ENCODE results near the gene SLC5A2.
"Not testable (repeated sequence)": the region's sequence is repeated elsewhere in the genome, so short reads cannot be mapped to it uniquely, and the experiment has no call there.

The SLC5A2 gene

GRCh38 chr16:31508706-31509195 is 25.8 kb downstream of the SLC5A2 start:
- peaks cover 6% of the 10 kb centered on the region for H3K36me3 Mint-ChIP-seq (ENCODE audit: low read depth)
- no peaks in the 10 kb centered on the region for H3K27me3 Mint-ChIP-seq
- peak overlapping the region; percentile 94 for H3K27ac Mint-ChIP-seq
- peak overlapping the region; percentile 88 for H3K4me3 Mint-ChIP-seq
- DNase-seq (no peak), ATAC-seq (no peak)
- no peaks in the 10 kb centered on the region for H3K9me3 Mint-ChIP-seq
- peaks cover 44% of the 10 kb centered on the region for H3K4me1 Mint-ChIP-seq

- H3K9me3 Mint-ChIP-seq: peaks cover 9% of the 10 kb centered on the region
- DNase-seq (no peak), ATAC-seq (no peak)
- no peak overlapping the region for H3K4me3 Mint-ChIP-seq
- no peaks in the 10 kb centered on the region for H3K36me3 Mint-ChIP-seq (ENCODE audit: low read depth)
- H3K27me3 Mint-ChIP-seq: peaks cover 3% of the 10 kb centered on the region
- no peak overlapping the region for H3K27ac Mint-ChIP-seq
- peaks cover 20% of the 10 kb centered on the region for H3K4me1 Mint-ChIP-seq
Observed at GRCh38 chr16:31513126-31513525, 30.2 kb downstream of the SLC5A2 start.

GRCh38 chr16:31513884-31514283 is 31.0 kb downstream of the SLC5A2 start:
- Mint-ChIP-seq H3K27ac (no peak overlapping the region), H3K9me3 (peaks cover 9% of the 10 kb centered on the region), H3K4me1 (peaks cover 17% of the 10 kb centered on the region), H3K27me3 (peaks cover 3% of the 10 kb centered on the region), H3K36me3 (ENCODE audit: low read depth) (no peaks in the 10 kb centered on the region), H3K4me3 (no peak overlapping the region)
- ATAC-seq (no peak), DNase-seq (no peak)

- H3K4me1 Mint-ChIP-seq: peaks cover 15% of the 10 kb centered on the region
- no peak overlapping the region for H3K27ac Mint-ChIP-seq
- peaks cover 3% of the 10 kb centered on the region for H3K27me3 Mint-ChIP-seq
- H3K9me3 Mint-ChIP-seq: peaks cover 9% of the 10 kb centered on the region
- DNase-seq: no peak
- H3K4me3 Mint-ChIP-seq: no peak overlapping the region
- ATAC-seq: no peak
- no peaks in the 10 kb centered on the region for H3K36me3 Mint-ChIP-seq (ENCODE audit: low read depth)
Observed at GRCh38 chr16:31517800-31518402, 35.0 kb downstream of the SLC5A2 start.

- Mint-ChIP-seq H3K27me3 (peaks cover 3% of the 10 kb centered on the region), H3K4me1 (peaks cover 15% of the 10 kb centered on the region), H3K27ac (no peak overlapping the region), H3K9me3 (peaks cover 9% of the 10 kb centered on the region), H3K36me3 (ENCODE audit: low read depth) (no peaks in the 10 kb centered on the region), H3K4me3 (no peak overlapping the region)
- ATAC-seq (no peak), DNase-seq (no peak)
Observed at GRCh38 chr16:31519759-31520431, 37.0 kb downstream of the SLC5A2 start.

GRCh38 chr16:31521368-31521767 is 38.4 kb downstream of the SLC5A2 start:
- Mint-ChIP-seq H3K36me3 (ENCODE audit: low read depth) (no peaks in the 10 kb centered on the region), H3K4me1 (peaks cover 19% of the 10 kb centered on the region), H3K27ac (no peak overlapping the region), H3K9me3 (peaks cover 9% of the 10 kb centered on the region), H3K4me3 (no peak overlapping the region), H3K27me3 (peaks cover 3% of the 10 kb centered on the region)
- ATAC-seq (peak; percentile 85), DNase-seq (no peak)

- DNase-seq: no peak
- H3K27ac Mint-ChIP-seq: no peak overlapping the region
- peaks cover 6% of the 10 kb centered on the region for H3K9me3 Mint-ChIP-seq
Observed at GRCh38 chr16:31522071-31522470, 39.1 kb downstream of the SLC5A2 start.

GRCh38 chr16:31523768-31524167 is 40.8 kb downstream of the SLC5A2 start:
- not testable (repeated sequence) for DNase-seq; H3K4me3 Mint-ChIP-seq; H3K9me3 Mint-ChIP-seq; H3K27ac Mint-ChIP-seq; H3K36me3 Mint-ChIP-seq (ENCODE audit: low read depth); ATAC-seq
- Mint-ChIP-seq H3K4me1 (peaks cover 32% of the 10 kb centered on the region), H3K27me3 (peaks cover 11% of the 10 kb centered on the region)

More at GRCh38 chr16:31522071-31522470, 39.1 kb downstream of the SLC5A2 start:
- no peaks in the 10 kb centered on the region for H3K36me3 Mint-ChIP-seq (ENCODE audit: low read depth)
- peaks cover 2% of the 10 kb centered on the region for H3K27me3 Mint-ChIP-seq
- H3K4me3 Mint-ChIP-seq: no peak overlapping the region
- no peak for ATAC-seq
- peaks cover 22% of the 10 kb centered on the region for H3K4me1 Mint-ChIP-seq

- DNase-seq: no peak
- Mint-ChIP-seq H3K4me1 (peaks cover 38% of the 10 kb centered on the region), H3K4me3 (no peak overlapping the region), H3K9me3 (no peaks in the 10 kb centered on the region), H3K36me3 (ENCODE audit: low read depth) (no peaks in the 10 kb centered on the region), H3K27me3 (peaks cover 22% of the 10 kb centered on the region), H3K27ac (no peak overlapping the region)
- no peak for ATAC-seq
Observed at GRCh38 chr16:31525113-31525512, 42.2 kb downstream of the SLC5A2 start.

- no peaks in the 10 kb centered on the region for H3K9me3 Mint-ChIP-seq
- peaks cover 24% of the 10 kb centered on the region for H3K27me3 Mint-ChIP-seq
- no peak within 1 kb of the TSS for H3K4me3 Mint-ChIP-seq
- ATAC-seq: peak; percentile 76
- peaks cover 26% of the 10 kb centered on the region for H3K4me1 Mint-ChIP-seq
- H3K36me3 Mint-ChIP-seq (ENCODE audit: low read depth): no peaks in the 10 kb centered on the region
- peak; percentile 18 for DNase-seq
- peak within 1 kb of the TSS; percentile 70 for H3K27ac Mint-ChIP-seq
Observed at GRCh38 chr16:31527734-31528274, 44.9 kb downstream of the SLC5A2 start, which contains the start of gene AHSP. AHSP (plus strand) TSS chr16:31527900; CDS start chr16:31528140, 240 bp downstream.

GRCh38 chr16:31528523-31529107 is 45.7 kb downstream of the SLC5A2 start:
- peaks cover 26% of the 10 kb centered on the region for H3K4me1 Mint-ChIP-seq
- H3K9me3 Mint-ChIP-seq: no peaks in the 10 kb centered on the region
- H3K27ac Mint-ChIP-seq: no peak overlapping the region
- DNase-seq (no peak), ATAC-seq (no peak)
- peaks cover 24% of the 10 kb centered on the region for H3K27me3 Mint-ChIP-seq
- peak overlapping the region; percentile 40 for H3K4me3 Mint-ChIP-seq
- H3K36me3 Mint-ChIP-seq (ENCODE audit: low read depth): no peaks in the 10 kb centered on the region

GRCh38 chr16:31529108-31529936 is 46.4 kb downstream of the SLC5A2 start:
- Mint-ChIP-seq H3K36me3 (ENCODE audit: low read depth) (no peaks in the 10 kb centered on the region), H3K4me3 (peak overlapping the region; percentile 40), H3K4me1 (peaks cover 26% of the 10 kb centered on the region), H3K27ac (no peak overlapping the region), H3K9me3 (no peaks in the 10 kb centered on the region), H3K27me3 (peaks cover 28% of the 10 kb centered on the region)
- DNase-seq (no peak), ATAC-seq (no peak)

- ATAC-seq (no peak), DNase-seq (no peak)
- H3K4me3 Mint-ChIP-seq: no peak overlapping the region
- H3K4me1 Mint-ChIP-seq: peaks cover 26% of the 10 kb centered on the region
- no peaks in the 10 kb centered on the region for H3K36me3 Mint-ChIP-seq (ENCODE audit: low read depth)
- no peak overlapping the region for H3K27ac Mint-ChIP-seq
- peaks cover 32% of the 10 kb centered on the region for H3K27me3 Mint-ChIP-seq
- no peaks in the 10 kb centered on the region for H3K9me3 Mint-ChIP-seq
Observed at GRCh38 chr16:31529937-31530312, 47.0 kb downstream of the SLC5A2 start.

GRCh38 chr16:31530405-31530804 is 47.5 kb downstream of the SLC5A2 start:
- Mint-ChIP-seq H3K27ac (no peak overlapping the region), H3K4me3 (no peak overlapping the region), H3K36me3 (ENCODE audit: low read depth) (no peaks in the 10 kb centered on the region), H3K27me3 (peaks cover 35% of the 10 kb centered on the region), H3K9me3 (no peaks in the 10 kb centered on the region), H3K4me1 (peaks cover 26% of the 10 kb centered on the region)
- DNase-seq: no peak
- no peak for ATAC-seq
